ENCODE data around the gene CERS6.
A peak's percentile ranks its signal among the peaks of the same experiment; 100 is the strongest.

The CERS6 gene

DNA sequence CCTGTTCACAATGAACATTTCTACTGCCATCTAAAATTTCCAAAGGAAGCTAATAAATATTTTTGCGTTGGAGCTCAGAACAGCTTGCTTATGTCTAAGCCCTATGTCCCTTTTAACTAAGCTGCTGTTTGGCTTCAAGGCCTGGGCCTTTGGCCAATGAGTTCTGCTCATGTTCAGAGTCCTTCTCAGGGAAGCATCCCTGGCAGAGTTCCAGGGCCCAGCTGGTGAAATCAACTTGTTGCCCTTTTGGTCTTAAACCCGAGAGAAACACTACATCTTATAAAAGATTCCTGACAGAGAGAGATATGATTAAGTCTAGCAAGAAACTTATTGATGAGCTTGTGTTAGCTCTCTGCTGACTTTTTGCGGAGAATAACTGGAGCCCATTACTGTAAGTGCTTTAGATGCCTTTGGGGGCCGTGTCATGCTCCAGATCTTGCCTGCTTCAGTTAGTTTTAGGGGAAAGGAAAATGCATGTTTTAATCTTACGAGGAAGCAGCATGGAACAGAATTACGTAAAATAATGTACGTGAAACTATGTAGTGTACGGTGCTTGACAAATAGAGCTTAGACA, 243.9 kb downstream of the CERS6 start:
- peak in 1 of 2 experiments; percentile 12 for DNase-seq (ENCODE audit: low read depth in 2 of 2)

DNA sequence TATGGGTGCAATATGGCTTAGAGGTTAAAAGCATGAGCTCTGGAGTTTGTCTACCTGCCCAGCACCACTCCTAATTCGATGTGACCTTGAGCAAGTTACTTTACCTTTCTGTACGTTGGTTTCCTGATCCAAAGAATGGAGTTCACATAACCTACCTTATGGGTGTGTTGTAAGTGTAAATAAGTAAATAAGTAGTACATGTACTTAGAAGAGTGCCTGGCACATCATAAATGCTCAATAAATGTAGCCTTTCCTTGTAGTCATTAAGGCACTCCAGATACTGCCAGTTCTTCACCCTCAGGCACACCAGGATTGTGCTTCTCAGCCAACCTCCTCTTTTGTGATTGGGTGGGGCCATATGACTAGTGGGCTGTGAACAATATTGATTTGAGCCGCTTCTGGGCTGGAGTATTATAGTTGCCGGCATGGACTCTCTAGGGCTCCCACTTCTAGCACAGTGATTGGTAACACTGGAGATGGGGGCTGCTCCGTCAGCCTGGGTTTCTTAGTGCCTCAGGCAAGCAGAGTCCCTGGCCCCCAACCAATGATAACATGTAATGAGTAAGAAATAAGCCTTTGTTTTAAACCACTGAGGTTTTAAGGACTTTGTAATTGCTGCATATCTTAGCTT, 244.7 kb downstream of the CERS6 start:
- no peak for DNase-seq (ENCODE audit: low read depth in 2 of 2)

DNA sequence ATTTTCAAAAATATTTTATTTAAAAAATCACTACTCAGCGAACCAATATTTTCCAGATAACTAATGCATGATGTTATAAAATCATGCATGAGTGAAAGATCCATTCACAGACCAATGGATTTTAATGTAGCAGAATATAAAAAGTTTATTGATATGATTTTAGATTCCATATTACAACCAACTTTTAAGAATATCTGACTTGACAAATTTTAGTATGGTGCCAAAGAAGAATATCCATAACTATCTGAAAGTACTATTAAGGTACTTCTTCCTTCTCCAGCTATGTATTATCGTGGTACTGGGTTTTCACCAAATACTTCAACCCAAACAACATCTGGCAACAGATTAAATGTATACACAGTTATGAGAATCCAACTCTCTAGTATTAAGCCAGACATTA, 246.5 kb downstream of the CERS6 start:
- DNase-seq (ENCODE audit: low read depth in 2 of 2), result no peak

DNA sequence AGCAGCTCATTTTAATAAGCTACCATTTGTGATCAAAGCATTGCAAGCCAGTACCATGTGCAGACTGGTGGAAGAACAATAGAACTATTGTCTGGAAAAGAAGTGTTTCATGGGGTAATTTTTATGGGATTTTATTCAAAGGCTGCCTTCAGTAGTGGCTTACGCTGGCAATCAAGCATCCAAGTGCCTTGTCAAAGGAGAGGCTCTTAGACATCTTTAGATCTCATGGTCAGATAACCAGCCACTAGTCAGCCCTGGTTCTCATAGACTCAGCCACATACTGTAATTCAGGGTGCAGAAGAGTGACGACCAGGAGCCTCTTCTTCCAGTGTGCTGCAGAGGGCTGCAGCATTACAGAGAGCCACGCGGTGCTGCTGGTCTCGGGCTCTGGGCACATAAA, 247.9 kb downstream of the CERS6 start:
- DNase-seq (ENCODE audit: low read depth in 2 of 2), result no peak

DNA sequence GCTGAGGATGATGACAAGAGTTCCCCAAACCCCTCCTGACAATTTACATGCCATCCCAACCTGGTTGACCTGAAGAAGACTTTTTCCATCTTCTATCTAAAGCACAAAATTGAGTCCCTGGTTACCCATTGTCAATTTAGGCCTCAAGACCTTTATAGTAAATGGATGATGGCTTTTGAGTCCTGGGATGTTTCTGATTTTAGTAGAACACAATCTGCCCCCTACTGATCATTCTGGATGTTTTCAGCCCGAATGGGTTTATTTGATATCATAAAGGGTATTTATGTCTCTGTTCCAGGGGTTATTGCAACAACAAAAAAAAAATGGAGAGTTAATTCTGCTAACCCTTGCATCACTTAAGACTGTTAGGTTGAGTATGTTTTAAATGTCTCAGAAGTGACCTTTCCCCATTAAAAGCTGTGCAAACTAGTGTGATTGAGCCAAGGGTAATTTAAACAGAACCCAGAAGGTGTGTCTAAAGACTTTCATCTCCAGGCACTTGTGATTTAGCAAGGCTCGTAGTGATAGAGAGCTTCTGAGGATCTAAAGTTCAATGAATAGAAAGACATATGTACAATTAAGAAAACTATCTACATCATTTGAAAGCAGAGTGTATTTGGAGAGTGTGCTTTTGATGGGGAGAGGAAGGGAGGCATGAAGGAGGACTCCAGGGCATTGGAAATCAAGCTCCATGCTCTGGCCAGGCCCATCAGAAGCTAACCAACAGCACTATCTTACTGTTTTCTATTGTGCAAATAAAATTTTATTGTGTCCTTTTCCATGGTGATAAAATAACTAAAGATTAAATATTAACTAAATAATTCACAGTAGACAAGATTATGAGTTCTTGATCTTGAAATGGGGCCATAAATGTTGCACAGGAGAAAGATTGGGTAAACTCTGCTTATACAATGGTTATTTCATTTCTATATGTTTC, 249.7 kb downstream of the CERS6 start:
- peak in 1 of 2 experiments; percentile 10 for DNase-seq (ENCODE audit: low read depth in 2 of 2)

DNA sequence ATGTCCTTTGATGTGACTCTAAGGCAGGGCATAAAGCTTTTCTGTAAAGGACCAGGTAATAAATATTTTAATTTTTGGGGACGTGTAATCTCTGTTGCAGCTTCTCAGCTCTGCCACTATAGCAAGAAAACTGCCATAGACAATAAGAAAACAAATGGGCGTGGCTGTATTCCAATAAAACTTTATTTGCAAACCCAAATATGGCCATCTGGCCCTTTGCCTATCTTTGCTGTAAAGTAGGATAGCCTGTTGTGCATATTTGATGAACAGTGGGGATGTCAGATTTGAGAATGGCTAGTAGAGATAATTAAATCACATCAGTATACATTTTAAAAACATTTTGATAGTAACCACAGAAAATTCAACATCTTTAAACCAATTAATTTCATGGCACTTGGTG, 250.7 kb downstream of the CERS6 start:
- no peak for DNase-seq (ENCODE audit: low read depth in 2 of 2)

DNA sequence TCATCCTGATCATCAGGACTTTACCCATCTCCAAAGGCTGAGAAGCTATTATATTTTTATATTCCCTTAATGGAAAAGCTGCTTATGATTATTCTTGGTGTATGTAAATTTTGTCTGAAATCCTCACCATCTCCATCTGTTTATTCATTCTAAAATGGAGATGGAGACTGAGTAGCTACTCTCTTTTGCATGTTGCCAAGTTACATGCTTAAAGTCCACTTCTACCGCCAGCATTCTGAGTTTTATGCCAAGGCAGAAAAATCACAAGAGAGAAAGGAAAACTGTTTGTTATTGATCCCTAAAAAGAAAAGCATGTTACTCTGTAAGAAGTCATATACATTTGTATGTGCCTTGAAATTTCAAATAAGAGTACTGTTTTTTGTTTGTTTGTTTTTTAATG, 252.0 kb downstream of the CERS6 start:
- DNase-seq (ENCODE audit: low read depth in 2 of 2), result no peak

DNA sequence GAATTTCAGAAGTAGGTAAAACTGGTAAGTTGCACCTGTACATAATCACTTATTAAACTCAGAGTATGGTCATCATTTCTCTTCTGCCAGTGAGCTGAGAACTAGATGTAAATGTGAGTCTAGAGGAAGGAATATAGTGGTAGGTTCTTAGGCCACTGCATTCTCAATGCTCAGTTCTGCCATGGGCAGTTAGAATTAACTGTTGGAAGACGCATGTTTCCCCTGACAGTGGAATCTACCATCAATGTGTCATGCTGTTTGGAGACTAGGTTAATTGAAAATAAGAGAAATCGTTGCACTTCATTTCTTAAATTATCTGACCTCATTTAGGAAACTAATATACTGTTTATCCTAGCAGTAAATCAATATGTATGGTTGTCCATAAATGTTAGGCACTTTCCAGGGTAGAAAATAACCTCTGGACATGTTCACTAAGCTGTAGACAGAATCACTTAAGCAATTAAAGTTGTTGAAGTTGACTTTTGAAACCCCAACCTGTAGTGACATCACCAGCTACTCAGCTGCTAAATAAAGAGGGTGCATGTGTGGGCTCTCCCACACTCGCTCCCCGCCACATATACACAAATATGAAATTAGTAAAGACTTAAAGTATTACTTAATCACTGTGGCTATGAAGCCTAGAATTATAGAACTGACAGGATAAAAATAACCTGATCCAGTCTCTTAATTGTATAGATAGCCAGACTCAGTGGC, 254.8 kb downstream of the CERS6 start:
- DNase-seq (ENCODE audit: low read depth in 2 of 2), result no peak

DNA sequence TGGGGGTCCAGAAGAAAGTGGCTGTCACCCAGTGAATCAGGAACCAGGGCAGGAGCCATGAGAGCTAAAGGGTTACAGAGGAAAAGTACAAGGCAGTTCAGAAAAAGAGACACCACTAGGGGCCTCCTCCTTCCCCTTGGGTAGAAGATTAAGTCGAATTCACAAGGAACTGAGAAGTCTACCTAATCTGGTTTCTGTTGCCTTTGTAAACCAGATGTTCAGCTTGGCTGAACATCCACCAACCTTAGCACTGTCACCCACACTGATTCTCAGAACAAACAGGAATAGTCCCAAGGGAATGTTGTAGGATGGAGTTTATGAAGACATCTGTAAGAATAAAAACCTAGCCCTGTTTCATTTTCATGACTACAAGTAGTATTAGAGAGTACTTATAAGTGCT, 256.0 kb downstream of the CERS6 start:
- DNase-seq (ENCODE audit: low read depth in 2 of 2), result no peak

DNA sequence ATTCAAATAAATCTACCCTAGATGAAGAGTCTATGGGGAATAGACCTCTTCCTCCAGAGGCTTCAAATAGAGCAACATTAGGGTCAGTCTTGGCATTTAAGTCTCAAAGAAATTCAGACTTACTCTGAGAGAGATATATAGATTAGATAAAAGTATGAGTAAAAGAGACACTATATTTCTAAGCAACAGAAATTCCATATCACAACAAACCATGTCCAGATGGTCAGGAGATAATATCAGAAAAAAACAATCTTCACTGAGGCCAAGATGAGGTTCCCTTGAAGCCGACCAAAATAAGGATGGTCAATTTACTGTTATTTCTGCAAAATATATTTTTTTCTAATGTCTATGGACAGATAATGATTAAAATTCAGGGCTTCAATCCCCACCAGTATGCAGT, 257.3 kb downstream of the CERS6 start:
- DNase-seq (ENCODE audit: low read depth in 2 of 2), result no peak

DNA sequence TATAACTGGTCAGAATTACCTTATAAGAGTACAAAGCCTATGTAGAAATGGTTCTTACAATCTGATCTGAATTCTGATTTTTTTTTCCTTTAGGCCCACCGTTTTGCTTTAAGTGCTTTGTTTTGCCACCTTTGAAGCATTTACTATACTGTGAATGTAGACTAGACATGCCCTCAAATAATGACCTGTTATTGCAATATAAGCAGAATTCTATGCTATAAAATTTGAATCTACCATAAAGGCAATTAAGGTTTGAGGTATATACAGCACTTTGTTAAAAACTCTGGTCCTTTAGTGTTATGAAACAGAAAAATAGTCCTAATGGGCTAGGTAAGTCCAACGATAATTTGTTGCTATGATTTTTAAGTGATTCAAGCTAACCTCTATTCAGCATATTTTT, 259.8 kb downstream of the CERS6 start:
- DNase-seq (ENCODE audit: low read depth in 2 of 2), result no peak

DNA sequence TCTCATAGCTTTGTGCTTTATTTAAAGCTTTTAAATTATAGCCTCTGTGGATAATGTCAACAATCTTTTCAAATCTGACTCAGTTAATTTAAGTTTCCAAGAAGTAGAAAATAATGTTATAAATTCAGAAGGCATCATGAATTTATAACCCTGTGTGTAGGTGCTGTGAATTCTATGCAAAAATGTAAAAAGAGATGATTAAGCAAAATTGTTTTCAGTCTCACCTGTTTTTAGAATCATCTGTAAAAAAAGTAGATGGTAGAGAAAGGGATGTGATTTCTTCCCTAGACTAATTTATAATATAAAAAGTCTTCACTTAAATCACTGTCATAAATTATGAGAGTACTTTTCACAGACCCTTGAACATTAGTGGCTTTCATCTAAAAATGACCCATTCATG, 260.8 kb downstream of the CERS6 start:
- DNase-seq (ENCODE audit: low read depth in 2 of 2), result no peak

DNA sequence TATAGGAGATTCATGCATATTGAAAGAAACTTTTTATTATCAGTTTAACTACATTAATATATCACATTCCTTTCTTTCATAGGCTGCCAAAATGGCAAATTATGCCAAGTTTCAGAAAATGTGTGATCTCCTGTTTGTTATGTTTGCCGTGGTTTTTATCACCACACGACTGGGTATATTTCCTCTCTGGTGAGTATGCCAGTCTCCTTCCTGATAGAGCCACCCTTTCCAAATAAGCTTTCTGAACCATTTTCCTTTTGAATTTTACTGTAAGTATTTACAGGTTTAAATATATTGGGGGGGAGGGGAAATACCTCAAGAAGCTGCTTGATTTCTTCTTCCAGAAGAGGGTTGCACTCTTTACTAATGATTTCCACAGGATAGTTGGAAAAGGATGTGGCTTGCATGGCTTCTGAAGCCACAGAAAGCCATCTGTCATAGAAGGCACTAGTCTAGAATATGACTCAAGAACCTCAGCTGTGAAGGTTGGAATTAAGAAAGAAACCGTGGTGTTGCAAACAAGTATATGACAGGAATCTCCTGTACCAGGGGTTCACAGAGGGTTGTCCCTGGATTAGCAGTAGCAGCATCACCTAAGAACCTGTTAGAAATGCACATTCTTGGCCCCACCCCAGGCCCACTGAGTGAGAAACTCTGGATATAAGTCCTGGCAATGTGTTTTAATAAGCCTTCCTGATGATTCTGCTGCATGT, 261.9 kb downstream of the CERS6 start:
- DNase-seq (ENCODE audit: low read depth in 2 of 2), result no peak

DNA sequence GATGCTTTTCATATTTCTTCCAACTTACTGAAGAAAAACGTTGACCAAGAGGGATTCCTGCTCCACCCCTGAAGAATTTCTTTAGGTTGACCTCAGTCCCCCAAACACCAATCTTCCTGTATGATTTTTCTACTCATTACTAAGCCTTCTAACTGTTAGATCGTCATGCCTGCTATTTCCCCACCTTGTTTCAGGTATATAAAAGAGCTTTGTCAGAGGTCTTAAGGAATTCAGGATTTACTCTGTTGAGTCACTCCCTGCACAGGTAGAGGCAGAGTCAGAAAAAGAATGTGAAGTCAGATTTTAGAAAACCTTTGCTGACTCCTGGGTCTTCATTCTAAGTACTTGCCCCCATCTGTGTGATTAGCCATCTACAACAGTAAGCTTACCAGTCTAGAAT, 262.6 kb downstream of the CERS6 start:
- DNase-seq (ENCODE audit: low read depth in 2 of 2), result no peak

DNA sequence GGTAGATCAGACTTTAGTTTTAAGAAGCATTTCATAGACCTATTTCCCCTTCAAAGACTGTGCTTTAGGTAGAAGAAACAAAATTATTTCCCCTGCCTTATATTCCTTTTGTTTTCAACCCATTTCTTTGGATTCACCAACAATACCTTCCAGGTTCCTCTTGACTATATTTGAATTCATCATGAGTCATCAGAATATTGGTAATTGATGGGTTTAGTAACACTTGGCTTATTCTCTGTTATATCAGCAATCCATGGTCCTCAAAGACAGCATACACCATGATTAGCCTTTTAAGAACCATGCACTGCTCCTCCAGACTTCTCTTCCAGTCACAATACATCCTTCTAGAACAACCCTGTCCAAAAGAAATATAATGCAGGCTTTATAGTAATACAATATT, 263.4 kb downstream of the CERS6 start:
- no peak for DNase-seq (ENCODE audit: low read depth in 2 of 2)

DNA sequence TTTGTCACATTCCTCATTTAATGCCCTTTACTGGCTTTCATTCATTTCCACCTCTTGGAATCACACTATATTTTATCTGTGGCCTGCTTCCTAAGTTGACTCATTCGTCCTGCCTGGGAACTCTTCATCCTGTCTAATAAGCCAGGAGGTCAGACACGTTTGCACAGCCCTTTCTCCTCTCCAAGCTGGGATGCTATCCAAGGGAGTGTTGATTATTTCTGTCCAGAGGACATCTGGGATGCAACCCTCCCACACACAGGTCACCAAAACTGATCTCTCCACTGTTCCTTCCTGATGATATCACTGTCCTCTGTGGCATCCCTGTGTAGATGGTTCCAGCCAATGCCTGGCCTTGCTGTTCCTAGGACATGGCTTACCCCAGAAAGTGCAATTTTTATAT, 266.5 kb downstream of the CERS6 start:
- no peak for DNase-seq (ENCODE audit: low read depth in 2 of 2)

DNA sequence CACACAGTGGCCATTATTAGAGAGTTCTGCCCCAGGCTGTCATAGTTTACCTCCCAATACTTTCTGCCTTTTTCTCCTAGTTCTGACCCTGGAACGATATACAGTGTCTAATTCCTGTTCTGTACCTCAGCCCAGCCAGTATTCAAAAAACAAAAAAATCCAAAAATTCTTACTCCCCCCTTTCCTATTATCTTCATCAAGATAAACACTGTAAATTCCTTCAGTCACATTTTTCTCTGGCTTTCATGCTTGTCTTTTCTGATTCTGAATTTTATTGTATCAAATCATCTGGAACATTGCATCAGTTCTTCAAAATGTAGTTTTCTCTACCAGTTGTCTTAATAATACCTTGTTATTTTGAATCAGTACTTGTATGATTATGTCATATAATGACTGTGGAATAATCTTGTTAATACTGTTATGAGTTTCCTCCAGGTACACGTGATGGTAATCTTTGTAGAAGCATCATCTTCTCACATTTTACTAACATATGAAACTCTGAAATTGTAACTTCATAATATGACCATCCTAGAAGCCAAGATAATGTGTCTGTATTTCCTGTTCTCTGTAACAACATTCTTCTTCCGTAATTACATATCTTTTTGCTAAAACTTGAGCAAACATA, 267.3 kb downstream of the CERS6 start:
- DNase-seq (ENCODE audit: low read depth in 2 of 2), result no peak

DNA sequence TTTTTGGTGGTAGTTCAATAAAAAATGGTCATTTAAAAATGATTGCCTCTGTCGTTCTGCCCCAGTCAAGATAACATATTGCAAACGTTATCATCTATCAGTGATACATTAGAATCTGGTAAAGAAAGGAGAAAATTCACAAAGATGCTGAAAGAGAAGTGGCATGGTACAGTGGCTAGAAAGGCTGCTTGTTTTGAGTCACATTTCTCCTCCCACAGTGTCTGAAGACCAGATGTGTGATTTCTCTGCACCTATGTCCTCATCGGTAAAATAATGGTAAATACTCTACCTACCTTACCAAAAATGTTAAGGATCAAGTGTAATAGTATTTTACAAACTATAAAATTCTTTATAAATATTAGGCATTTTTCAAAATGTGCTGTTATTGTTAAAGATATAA, 270.3 kb downstream of the CERS6 start:
- DNase-seq (ENCODE audit: low read depth in 2 of 2), result no peak

DNA sequence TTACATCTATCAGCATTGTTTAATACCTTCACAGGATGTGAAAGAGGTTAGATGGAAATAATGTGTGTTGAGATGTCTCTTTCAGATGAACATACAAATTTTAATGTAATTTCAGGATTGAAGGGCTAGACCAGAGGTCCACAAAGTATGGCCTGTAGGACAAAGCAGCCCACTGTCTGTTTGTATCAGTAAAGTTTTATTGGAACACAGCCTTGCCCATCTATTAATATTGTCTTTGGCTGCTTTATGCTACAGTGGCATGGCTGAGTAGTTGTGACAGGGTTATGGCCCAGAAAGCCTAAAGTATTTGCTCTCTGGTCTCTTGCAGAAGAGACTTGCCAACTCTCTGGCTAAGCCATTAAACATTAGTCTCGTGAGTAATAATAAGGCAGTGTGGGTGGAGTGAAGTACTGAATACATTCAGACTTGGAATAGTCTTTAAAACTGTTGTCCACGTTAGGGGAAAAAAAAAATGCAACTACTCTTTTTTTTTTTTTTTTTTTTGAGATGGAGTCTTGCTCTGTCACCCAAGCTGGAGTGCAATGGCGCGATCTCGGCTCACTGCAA, 271.9 kb downstream of the CERS6 start:
- no peak for DNase-seq (ENCODE audit: low read depth in 2 of 2)

DNA sequence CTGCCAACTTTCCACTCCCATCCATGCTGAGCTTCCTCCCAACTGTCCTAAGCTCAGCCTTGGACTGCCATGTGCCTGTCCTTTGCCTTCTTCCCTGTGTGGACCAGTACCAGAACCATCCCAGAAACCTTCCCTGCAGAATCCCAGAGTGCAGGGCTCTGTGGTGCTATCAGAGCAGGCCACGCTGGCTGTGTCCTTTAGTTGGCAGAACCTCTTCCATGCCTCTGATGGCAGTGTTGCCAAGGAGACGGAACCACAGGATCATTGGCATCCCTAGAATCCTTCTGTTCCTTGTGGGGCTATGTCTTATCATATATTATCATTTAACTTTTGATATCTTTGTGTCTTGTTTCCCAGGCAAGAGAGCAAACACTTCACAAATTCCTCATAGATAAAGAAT, 273.4 kb downstream of the CERS6 start:
- DNase-seq (ENCODE audit: low read depth in 2 of 2), result no peak

DNA sequence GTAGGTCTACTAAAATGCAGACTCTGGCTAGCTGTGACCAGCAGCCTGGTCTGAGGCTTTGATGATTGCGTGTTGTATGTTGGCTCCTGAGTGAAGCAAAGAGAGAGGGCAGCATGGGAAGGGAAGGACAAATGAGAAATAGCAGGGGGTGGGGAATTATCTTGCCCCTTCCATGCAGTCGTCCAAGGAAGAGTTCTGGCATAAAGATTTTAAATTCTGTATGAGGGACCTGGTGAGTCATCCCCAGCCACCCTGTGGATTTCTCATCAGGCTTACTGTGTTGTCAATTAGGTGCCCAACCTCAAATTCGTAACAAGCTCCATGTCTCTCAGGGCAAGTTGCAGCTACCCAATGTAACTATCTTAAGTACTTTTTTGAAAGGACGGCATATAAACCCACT, 274.3 kb downstream of the CERS6 start:
- DNase-seq (ENCODE audit: low read depth in 2 of 2), result no peak

All from fibroblast of skin of left biceps (primary cell).